ENCODE measurements around the gene PDZK1IP1. TPM values are rescaled to one million over a fixed set of nuclear protein-coding genes. Genes with fewer than 3 reads are reported as not detected.
"Not testable (repeated sequence)": the region's sequence is repeated elsewhere in the genome, so short reads cannot be mapped to it uniquely, and the experiment has no call there.

Gene PDZK1IP1
- total RNA-seq, 5 donors from 2014 or later (not counting 1 experiment from before 2014, with no cell fraction given): not detected

GRCh38 chr1:47174656-47175020 is 15.2 kb downstream of the PDZK1IP1 start:
- Mint-ChIP-seq H3K27me3 (peaks cover 20 to 27% of the 10 kb centered on the region in 2 donors), H3K4me3 (no peak overlapping the region), H3K4me1 (peaks cover 10 to 20% (median 11%) of the 10 kb centered on the region in 3 donors), H3K27ac (no peak overlapping the region), H3K9me3 (peaks cover 0 to 4% (median 0%) of the 10 kb centered on the region in 3 donors), H3K36me3 (no peaks in the 10 kb centered on the region)
- no peak for DNase-seq
- ChIA-PET POLR2A (no interaction called here), CTCF (interaction anchor here (0.6 to 1.7 kb wide), 3 partner anchors 9 to 17 kb away, joined by 3 to 9 read pairs (median 4); no protein-coding TSS in a partner anchor)
- Histone ChIP-seq H3K27me3 (replicated peaks in 1 of 2; ENCODE audit: control insufficient read depth in 2 of 2, extremely low read depth in 1 of 2, insufficient read depth in 2 of 2, low read length in 1 of 2) (peaks cover 0 to 22% of the 10 kb centered on the region in 2 experiments), H3K9me3 (no peaks in the 10 kb centered on the region), H3K4me1 (ENCODE audit: control insufficient read depth in 1 of 2, extremely low read depth in 1 of 2, insufficient read depth in 2 of 2, low read length in 2 of 2) (peaks cover 0 to 11% of the 10 kb centered on the region in 2 experiments), H3K27ac (ENCODE audit: low read length) (no peak overlapping the region), H3K4me3 (ENCODE audit: control insufficient read depth in 1 of 2, extremely low read depth in 1 of 2, low read length in 1 of 2) (no peak overlapping the region), H3K36me3 (ENCODE audit: control insufficient read depth in 2 of 2, extremely low read depth in 1 of 2, insufficient read depth in 1 of 2, low read length in 1 of 2) (no peaks in the 10 kb centered on the region)
- no peak for ATAC-seq (replicated peaks in 1 of 4)

GRCh38 chr1:47172782-47173181 is 17.1 kb downstream of the PDZK1IP1 start:
- 69% methylated on average over 3 of the region's 5 CpGs for WGBS (ENCODE audit: insufficient coverage)
- Histone ChIP-seq H3K36me3 (ENCODE audit: control insufficient read depth in 2 of 2, extremely low read depth in 1 of 2, insufficient read depth in 1 of 2, low read length in 1 of 2) (no peaks in the 10 kb centered on the region), H3K4me1 (ENCODE audit: control insufficient read depth in 1 of 2, extremely low read depth in 1 of 2, insufficient read depth in 2 of 2, low read length in 2 of 2) (peaks cover 0 to 3% of the 10 kb centered on the region in 2 experiments), H3K4me3 (ENCODE audit: control insufficient read depth in 1 of 2, extremely low read depth in 1 of 2, low read length in 1 of 2) (no peak overlapping the region), H3K27me3 (replicated peaks in 1 of 2; ENCODE audit: control insufficient read depth in 2 of 2, extremely low read depth in 1 of 2, insufficient read depth in 2 of 2, low read length in 1 of 2) (peaks cover 0 to 15% of the 10 kb centered on the region in 2 experiments), H3K9me3 (no peaks in the 10 kb centered on the region), H3K27ac (ENCODE audit: low read length) (no peak overlapping the region)
- ATAC-seq (replicated peaks in 1 of 4) (no peak), DNase-seq (no peak)
- H3K4me1 Mint-ChIP-seq: peaks cover 3 to 11% (median 4%) of the 10 kb centered on the region in 3 donors
- H3K27ac Mint-ChIP-seq: no peak overlapping the region
- CTCF ChIA-PET: interaction anchor here in 1 of 2 donors (0.5 kb wide), 1 partner anchor 126 kb away, joined by 3 read pairs; no protein-coding TSS in a partner anchor
- H3K27me3 Mint-ChIP-seq: peaks cover 14 to 26% of the 10 kb centered on the region in 2 donors
- H3K9me3 Mint-ChIP-seq: peaks cover 0 to 4% (median 0%) of the 10 kb centered on the region in 3 donors
- no peak overlapping the region for H3K4me3 Mint-ChIP-seq
- POLR2A ChIA-PET: no interaction called here
- no peaks in the 10 kb centered on the region for H3K36me3 Mint-ChIP-seq

GRCh38 chr1:47164552-47164951 is 25.3 kb downstream of the PDZK1IP1 start:
- Histone ChIP-seq H3K36me3 (ENCODE audit: control insufficient read depth in 2 of 2, extremely low read depth in 1 of 2, insufficient read depth in 1 of 2, low read length in 1 of 2) (no peaks in the 10 kb centered on the region), H3K9me3 (no peaks in the 10 kb centered on the region), H3K27ac (ENCODE audit: low read length) (no peak overlapping the region), H3K27me3 (replicated peaks in 1 of 2; ENCODE audit: control insufficient read depth in 2 of 2, extremely low read depth in 1 of 2, insufficient read depth in 2 of 2, low read length in 1 of 2) (peaks cover 0 to 8% of the 10 kb centered on the region in 2 experiments), H3K4me3 (ENCODE audit: control insufficient read depth in 1 of 2, extremely low read depth in 1 of 2, low read length in 1 of 2) (no peak overlapping the region), H3K4me1 (ENCODE audit: control insufficient read depth in 1 of 2, extremely low read depth in 1 of 2, insufficient read depth in 2 of 2, low read length in 2 of 2) (no peaks in the 10 kb centered on the region)
- CTCF ChIA-PET: no interaction called here
- DNase-seq (no peak), ATAC-seq (replicated peaks in 1 of 4) (no peak)
- Mint-ChIP-seq H3K4me3 (no peak overlapping the region), H3K27ac (no peak overlapping the region), H3K36me3 (no peaks in the 10 kb centered on the region), H3K4me1 (no peaks in the 10 kb centered on the region), H3K27me3 (peaks cover 38% of the 10 kb centered on the region in 2 donors), H3K9me3 (no peaks in the 10 kb centered on the region)
- POLR2A ChIA-PET: interaction anchor here in 1 of 2 donors (0.6 kb wide), 1 partner anchor 512 kb away, joined by 3 read pairs; no protein-coding TSS in a partner anchor

GRCh38 chr1:47161298-47162040 is 28.4 kb downstream of the PDZK1IP1 start:
- H3K4me3 Mint-ChIP-seq: no peak overlapping the region
- no peak overlapping the region for H3K27ac Mint-ChIP-seq
- H3K36me3 ChIP-seq (ENCODE audit: control insufficient read depth in 2 of 2, extremely low read depth in 1 of 2, insufficient read depth in 1 of 2, low read length in 1 of 2): no peaks in the 10 kb centered on the region
- no peak overlapping the region for H3K27ac ChIP-seq (ENCODE audit: low read length)
- ChIA-PET POLR2A (no interaction called here), CTCF (no interaction called here)
- no peaks in the 10 kb centered on the region for H3K4me1 Mint-ChIP-seq
- ATAC-seq (replicated peaks in 1 of 4): no peak
- no peaks in the 10 kb centered on the region for H3K4me1 ChIP-seq (ENCODE audit: control insufficient read depth in 1 of 2, extremely low read depth in 1 of 2, insufficient read depth in 2 of 2, low read length in 2 of 2)
- DNase-seq: no peak
- H3K9me3 ChIP-seq: no peaks in the 10 kb centered on the region
- peaks cover 21 to 28% of the 10 kb centered on the region in 2 donors for H3K27me3 Mint-ChIP-seq
- H3K36me3 Mint-ChIP-seq: no peaks in the 10 kb centered on the region
- no CpG with 5 or more reads among the region's 5 CpGs for WGBS (ENCODE audit: insufficient coverage)
- no peak overlapping the region for H3K4me3 ChIP-seq (ENCODE audit: control insufficient read depth in 1 of 2, extremely low read depth in 1 of 2, low read length in 1 of 2)
- H3K27me3 ChIP-seq (replicated peaks in 1 of 2; ENCODE audit: control insufficient read depth in 2 of 2, extremely low read depth in 1 of 2, insufficient read depth in 2 of 2, low read length in 1 of 2): peaks cover 0 to 7% of the 10 kb centered on the region in 2 experiments
- H3K9me3 Mint-ChIP-seq: peaks cover 0 to under 1% (median 0%) of the 10 kb centered on the region in 3 donors

GRCh38 chr1:47160716-47161115 is 29.1 kb downstream of the PDZK1IP1 start:
- peaks cover 28 to 32% of the 10 kb centered on the region in 2 donors for H3K27me3 Mint-ChIP-seq
- DNase-seq (no peak), ATAC-seq (replicated peaks in 1 of 4) (no peak)
- no peak overlapping the region for H3K27ac Mint-ChIP-seq
- no peak overlapping the region for H3K4me3 Mint-ChIP-seq
- no peaks in the 10 kb centered on the region for H3K4me1 ChIP-seq (ENCODE audit: control insufficient read depth in 1 of 2, extremely low read depth in 1 of 2, insufficient read depth in 2 of 2, low read length in 2 of 2)
- no peaks in the 10 kb centered on the region for H3K4me1 Mint-ChIP-seq
- no peaks in the 10 kb centered on the region for H3K36me3 ChIP-seq (ENCODE audit: control insufficient read depth in 2 of 2, extremely low read depth in 1 of 2, insufficient read depth in 1 of 2, low read length in 1 of 2)
- peaks cover 2 to 8% (median 5%) of the 10 kb centered on the region in 3 donors for H3K9me3 Mint-ChIP-seq
- H3K9me3 ChIP-seq: no peaks in the 10 kb centered on the region
- H3K27me3 ChIP-seq (replicated peaks in 1 of 2; ENCODE audit: control insufficient read depth in 2 of 2, extremely low read depth in 1 of 2, insufficient read depth in 2 of 2, low read length in 1 of 2): peaks cover 0 to 5% of the 10 kb centered on the region in 2 experiments
- H3K36me3 Mint-ChIP-seq: no peaks in the 10 kb centered on the region
- POLR2A ChIA-PET: no interaction called here
- no peak overlapping the region for H3K4me3 ChIP-seq (ENCODE audit: control insufficient read depth in 1 of 2, extremely low read depth in 1 of 2, low read length in 1 of 2)
- no peak overlapping the region for H3K27ac ChIP-seq (ENCODE audit: low read length)
- CTCF ChIA-PET: no interaction called here

- CTCF ChIA-PET; H3K27ac Mint-ChIP-seq; DNase-seq; H3K4me3 ChIP-seq (ENCODE audit: control insufficient read depth in 1 of 2, extremely low read depth in 1 of 2, low read length in 1 of 2); POLR2A ChIA-PET; H3K27ac ChIP-seq (ENCODE audit: low read length); H3K36me3 ChIP-seq (ENCODE audit: control insufficient read depth in 2 of 2, extremely low read depth in 1 of 2, insufficient read depth in 1 of 2, low read length in 1 of 2); H3K36me3 Mint-ChIP-seq; H3K4me1 Mint-ChIP-seq; H3K4me1 ChIP-seq (ENCODE audit: control insufficient read depth in 1 of 2, extremely low read depth in 1 of 2, insufficient read depth in 2 of 2, low read length in 2 of 2); H3K9me3 ChIP-seq; H3K27me3 ChIP-seq (replicated peaks in 1 of 2; ENCODE audit: control insufficient read depth in 2 of 2, extremely low read depth in 1 of 2, insufficient read depth in 2 of 2, low read length in 1 of 2); ATAC-seq (replicated peaks in 1 of 4); H3K4me3 Mint-ChIP-seq: not testable (repeated sequence)
- H3K9me3 Mint-ChIP-seq: peaks cover 10 to 19% (median 16%) of the 10 kb centered on the region in 3 donors
- peaks cover 38 to 41% of the 10 kb centered on the region in 2 donors for H3K27me3 Mint-ChIP-seq
- no CpG with 5 or more reads among the region's 3 CpGs for WGBS (ENCODE audit: insufficient coverage)
Measured at GRCh38 chr1:47157957-47158356, 31.9 kb downstream of the PDZK1IP1 start.
